Trophoblast cell (in vitro differentiated cells and primary cell): ENCODE results near the gene PCNX3.

Source experiments
- DNase-seq, 2 donors: peaks; one replicate each; pipeline ENCODE4 v3.0.0-alpha.2; 2016
- H2AFZ ChIP-seq: 2 replicates; pipeline ENCODE4 v1.6.1; 2013; ENCODE audit warnings: low read length, moderate library complexity, mild to moderate bottlenecking; ENCODE audit not compliant: insufficient read depth, poor library complexity
- H2AK5ac ChIP-seq: 2 replicates; pipeline ENCODE4 v1.6.1; 2013; ENCODE audit warnings: mild to moderate bottlenecking, low read length
- H2BK120ac ChIP-seq: 2 replicates; pipeline ENCODE4 v1.6.1; 2013; ENCODE audit warnings: low read length, mild to moderate bottlenecking, moderate library complexity; ENCODE audit not compliant: insufficient read depth, poor library complexity
- H2BK12ac ChIP-seq: 2 replicates; pipeline ENCODE4 v1.6.1; 2013; ENCODE audit warnings: mild to moderate bottlenecking, low read length, moderate library complexity
- H2BK5ac ChIP-seq: 2 replicates; pipeline ENCODE4 v1.6.1; 2013; ENCODE audit warnings: low read length, low read depth, moderate library complexity, mild to moderate bottlenecking; ENCODE audit not compliant: poor library complexity
- H3K14ac ChIP-seq: 2 replicates; pipeline ENCODE4 v1.6.1; 2013; ENCODE audit warnings: mild to moderate bottlenecking, low read length
- H3K18ac ChIP-seq: 2 replicates; pipeline ENCODE4 v1.6.1; 2013; ENCODE audit warnings: mild to moderate bottlenecking, low read length
- H3K23ac ChIP-seq: 2 replicates; pipeline ENCODE4 v1.6.1; 2013; ENCODE audit warnings: low read length
- H3K27ac ChIP-seq: 2 replicates; pipeline ENCODE4 v1.5.1; 2013; ENCODE audit warnings: low read depth, mild to moderate bottlenecking, inconsistent platforms, low read length, moderate library complexity
- H3K27me3 ChIP-seq: 2 replicates; pipeline ENCODE4 v1.6.1; 2013; ENCODE audit warnings: inconsistent platforms, mild to moderate bottlenecking, low read length, moderate library complexity; ENCODE audit not compliant: insufficient read depth
- H3K36me3 ChIP-seq, 2 experiments: 1 replicate in 1 of 2; 2 replicates in 1 of 2; pipeline ENCODE4 v1.6.1; 2013; ENCODE audit warnings: low read length in 2 of 2, mild to moderate bottlenecking in 2 of 2, moderate library complexity in 1 of 2; ENCODE audit not compliant: insufficient read depth in 2 of 2, control insufficient read depth in 1 of 2
- H3K4ac ChIP-seq: 2 replicates; pipeline ENCODE4 v1.6.1; 2013; ENCODE audit warnings: low read depth, mild to moderate bottlenecking, low read length, moderate library complexity
- H3K4me1 ChIP-seq, 2 experiments: 1 replicate in 1 of 2; 2 replicates in 1 of 2; pipeline ENCODE4 v1.6.1; 2013; ENCODE audit warnings: low read length in 2 of 2, mild to moderate bottlenecking in 2 of 2, moderate library complexity in 1 of 2; ENCODE audit not compliant: insufficient read depth in 2 of 2, control insufficient read depth in 1 of 2
- H3K4me2 ChIP-seq: 2 replicates; pipeline ENCODE4 v1.6.1; 2013; ENCODE audit warnings: inconsistent platforms, mild to moderate bottlenecking, low read length, moderate library complexity
- H3K4me3 ChIP-seq: 2 replicates; pipeline ENCODE4 v1.5.1; 2013; ENCODE audit warnings: mild to moderate bottlenecking, low read depth, low read length, inconsistent platforms
- H3K79me1 ChIP-seq: one replicate; pipeline ENCODE4 v1.6.1; 2013; ENCODE audit warnings: low read length
- H3K79me2 ChIP-seq: 2 replicates; pipeline ENCODE4 v1.6.1; 2013; ENCODE audit warnings: low read length, mild to moderate bottlenecking; ENCODE audit not compliant: control insufficient read depth, insufficient read depth, poor library complexity
- H3K9ac ChIP-seq: 2 replicates; pipeline ENCODE4 v1.6.1; 2013; ENCODE audit warnings: mild to moderate bottlenecking, low read length
- H3K9me3 ChIP-seq: 2 replicates; pipeline ENCODE4 v1.6.1; 2013; ENCODE audit warnings: low read depth, mild to moderate bottlenecking, control low read depth, inconsistent platforms, low read length; ENCODE audit not compliant: insufficient read depth
- H4K12ac ChIP-seq: 2 replicates; pipeline ENCODE4 v1.6.1; 2013; ENCODE audit warnings: low read depth, mild to moderate bottlenecking, low read length, moderate library complexity
- H4K8ac ChIP-seq: 2 replicates; pipeline ENCODE4 v1.6.1; 2013; ENCODE audit warnings: low read depth, mild to moderate bottlenecking, low read length, moderate library complexity
- H4K91ac ChIP-seq: one replicate; pipeline ENCODE4 v1.6.1; 2013; ENCODE audit warnings: low read depth, mild to moderate bottlenecking, low read length, moderate library complexity
- WGBS: extraction: QIAGEN DNeasy Blood & Tissue Kit; methylation state at CpG from one replicate; pipeline ENCODE4 v1.1.7; 2013; ENCODE audit warnings: missing lambda C conversion rate; ENCODE audit not compliant: insufficient read length, insufficient coverage; ENCODE audit errors: extremely low coverage; 5-methylcytosine and 5-hydroxymethylcytosine counted together

Gene PCNX3

DNA sequence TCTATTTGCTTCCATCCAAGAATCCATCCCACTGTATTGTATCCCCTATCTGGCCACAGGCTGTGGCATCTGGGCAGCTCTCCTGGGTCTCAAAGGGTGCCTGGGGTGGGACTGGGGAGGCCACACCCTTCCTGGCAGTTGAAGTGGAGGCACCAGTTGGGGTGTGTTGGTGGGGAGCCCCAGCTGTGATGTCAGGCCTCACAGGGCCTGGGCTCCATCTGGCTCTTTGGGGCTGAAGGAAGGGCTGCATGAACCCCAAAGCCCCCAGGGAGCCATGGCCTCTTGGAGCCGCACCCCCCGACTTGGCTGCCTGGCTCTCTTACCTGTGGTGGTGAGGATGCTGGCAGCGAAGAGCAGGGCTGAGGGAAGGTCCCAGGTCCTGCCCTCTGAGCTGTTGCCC, 20.4 kb upstream of the PCNX3 start:
- H3K27me3 ChIP-seq, result peaks cover 5% of the 10 kb centered on the region
- WGBS, result no CpG with 5 or more reads among the region's 3 CpGs
- H2BK5ac ChIP-seq, result no peak overlapping the region
- no peak overlapping the region for H2BK12ac ChIP-seq
- no peak overlapping the region for H2AK5ac ChIP-seq
- H3K23ac ChIP-seq, result no peak overlapping the region
- peaks cover 25 to 32% of the 10 kb centered on the region in 2 experiments for H3K36me3 ChIP-seq
- no peak overlapping the region for H2AFZ ChIP-seq
- H3K9ac ChIP-seq, result no peak overlapping the region
- no peak overlapping the region for H3K18ac ChIP-seq
- H4K8ac ChIP-seq, result no peak overlapping the region
- no peak overlapping the region for H3K4me2 ChIP-seq
- no peaks in the 10 kb centered on the region for H3K9me3 ChIP-seq
- no peak overlapping the region for H3K4ac ChIP-seq
- H3K4me3 ChIP-seq, result no peak overlapping the region
- no peak overlapping the region for H4K12ac ChIP-seq
- no peak for DNase-seq
- H3K4me1 ChIP-seq, result peaks cover 0 to 8% of the 10 kb centered on the region in 2 experiments
- no peak overlapping the region for H4K91ac ChIP-seq
- H3K27ac ChIP-seq, result no peak overlapping the region
- H2BK120ac ChIP-seq, result no peak overlapping the region
- H3K79me1 ChIP-seq, result peaks cover 3% of the 10 kb centered on the region
- no peaks in the 10 kb centered on the region for H3K79me2 ChIP-seq
- no peak overlapping the region for H3K14ac ChIP-seq

DNA sequence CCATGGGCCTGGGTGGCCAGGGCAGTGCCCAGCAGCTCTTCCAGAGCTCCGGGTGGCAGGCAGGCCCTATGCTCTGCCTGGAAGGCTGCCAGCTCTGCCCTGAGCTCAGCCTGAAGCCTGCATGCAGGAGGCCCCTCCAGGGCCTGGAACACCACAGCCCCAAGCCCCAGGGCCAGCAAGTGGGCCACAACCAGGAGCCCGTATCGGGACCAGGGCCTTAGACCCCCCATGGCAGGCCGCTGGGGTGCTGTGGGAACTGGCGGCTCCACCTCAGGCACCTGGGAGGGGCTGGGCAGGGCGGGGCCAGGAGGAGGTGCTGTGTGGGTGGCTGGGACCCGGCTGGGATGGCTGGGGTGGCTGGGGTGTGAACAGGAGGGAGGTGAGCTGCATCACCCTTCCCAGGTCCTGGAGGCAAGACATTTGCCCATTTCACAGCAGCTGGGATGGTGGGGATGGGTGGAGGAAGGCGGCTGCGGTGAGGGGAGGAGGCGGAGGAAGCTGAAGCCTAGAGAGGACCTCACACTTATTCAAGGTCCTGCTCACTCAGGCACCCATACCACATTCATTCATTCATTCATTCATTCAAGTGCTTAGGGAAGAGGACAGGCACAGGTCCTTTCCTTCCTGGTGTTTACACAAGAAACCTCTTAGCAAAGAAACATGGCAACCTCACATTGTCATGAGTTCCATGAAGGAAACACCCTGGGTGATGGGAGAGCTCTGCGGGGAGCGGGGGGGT, 19.9 kb upstream of the PCNX3 start, which contains the start of gene KCNK7:
KCNK7 (minus strand) TSS at position 258 of the 739 bp plus-strand sequence; CDS start at position 230, 28 bp downstream.
- H2BK12ac ChIP-seq, result no peak within 1 kb of the TSS
- H4K91ac ChIP-seq, result no peak within 1 kb of the TSS
- H3K23ac ChIP-seq, result no peak within 1 kb of the TSS
- no peak for DNase-seq
- no peak within 1 kb of the TSS for H3K18ac ChIP-seq
- H3K14ac ChIP-seq, result no peak within 1 kb of the TSS
- H3K4me1 ChIP-seq, result peaks cover 0 to 8% of the 10 kb centered on the region in 2 experiments
- H3K79me2 ChIP-seq, result no peaks in the 10 kb centered on the region
- no peak within 1 kb of the TSS for H2AFZ ChIP-seq
- no peak within 1 kb of the TSS for H4K8ac ChIP-seq
- no peak within 1 kb of the TSS for H4K12ac ChIP-seq
- no peak within 1 kb of the TSS for H3K9ac ChIP-seq
- peaks cover 5% of the 10 kb centered on the region for H3K27me3 ChIP-seq
- no CpG with 5 or more reads among the region's 12 CpGs for WGBS
- H3K9me3 ChIP-seq, result no peaks in the 10 kb centered on the region
- no peak within 1 kb of the TSS for H2AK5ac ChIP-seq
- H3K27ac ChIP-seq, result no peak within 1 kb of the TSS
- H3K36me3 ChIP-seq, result peaks cover 22 to 30% of the 10 kb centered on the region in 2 experiments
- H2BK5ac ChIP-seq, result no peak within 1 kb of the TSS
- peaks cover 3% of the 10 kb centered on the region for H3K79me1 ChIP-seq
- H3K4ac ChIP-seq, result no peak within 1 kb of the TSS
- no peak within 1 kb of the TSS for H2BK120ac ChIP-seq
- H3K4me3 ChIP-seq, result no peak within 1 kb of the TSS
- H3K4me2 ChIP-seq, result no peak within 1 kb of the TSS

DNA sequence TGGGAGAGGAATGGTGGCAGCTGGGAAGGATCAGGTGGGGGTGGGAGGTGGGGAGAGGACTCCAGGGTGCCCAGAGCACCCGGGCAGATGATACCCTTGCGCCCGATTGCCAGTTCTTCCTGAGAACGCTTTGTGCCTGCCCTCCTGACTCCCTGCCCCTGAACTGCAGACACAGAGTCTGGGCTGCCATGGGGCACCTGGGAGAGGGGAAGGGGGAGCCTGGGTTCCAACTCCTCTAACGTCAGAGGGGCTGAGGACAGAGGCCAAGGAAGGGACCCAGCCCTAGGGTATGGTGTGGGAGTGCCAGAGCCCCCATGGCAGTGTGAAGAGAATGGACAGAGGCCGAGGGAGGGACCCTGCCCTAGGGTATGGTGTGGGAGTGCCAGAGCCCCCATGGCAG, 19.1 kb upstream of the PCNX3 start:
- Histone ChIP-seq H3K27me3 (peaks cover 5% of the 10 kb centered on the region), H3K79me2 (no peaks in the 10 kb centered on the region), H3K36me3 (peaks cover 24 to 30% of the 10 kb centered on the region in 2 experiments), H2BK120ac (no peak overlapping the region), H2AFZ (no peak overlapping the region), H3K4me2 (no peak overlapping the region), H3K4me1 (peaks cover 0 to 8% of the 10 kb centered on the region in 2 experiments), H4K91ac (no peak overlapping the region), H3K4ac (no peak overlapping the region), H3K18ac (no peak overlapping the region), H2BK5ac (no peak overlapping the region), H3K4me3 (no peak overlapping the region), H4K8ac (no peak overlapping the region), H4K12ac (no peak overlapping the region), H2AK5ac (no peak overlapping the region), H3K27ac (no peak overlapping the region), H3K9ac (no peak overlapping the region), H3K23ac (no peak overlapping the region), H3K14ac (no peak overlapping the region), H2BK12ac (no peak overlapping the region), H3K79me1 (peaks cover 3% of the 10 kb centered on the region), H3K9me3 (no peaks in the 10 kb centered on the region)
- DNase-seq, result no peak
- no CpG with 5 or more reads among the region's 6 CpGs for WGBS

- H3K27ac ChIP-seq, result no peak overlapping the region
- H3K18ac ChIP-seq, result no peak overlapping the region
- H3K9me3 ChIP-seq, result peaks cover 1% of the 10 kb centered on the region
- H2BK120ac ChIP-seq, result no peak overlapping the region
- H3K79me1 ChIP-seq, result no peaks in the 10 kb centered on the region
- no peak overlapping the region for H2AFZ ChIP-seq
- no peak overlapping the region for H3K4me2 ChIP-seq
- no peak overlapping the region for H3K14ac ChIP-seq
- no peaks in the 10 kb centered on the region for H3K4me1 ChIP-seq
- no CpG with 5 or more reads among the region's 16 CpGs for WGBS
- H3K4me3 ChIP-seq, result no peak overlapping the region
- peaks cover 28 to 29% of the 10 kb centered on the region in 2 experiments for H3K36me3 ChIP-seq
- no peak overlapping the region for H2AK5ac ChIP-seq
- no peak overlapping the region for H4K12ac ChIP-seq
- no peak overlapping the region for H2BK12ac ChIP-seq
- H3K9ac ChIP-seq, result no peak overlapping the region
- H4K8ac ChIP-seq, result no peak overlapping the region
- H3K27me3 ChIP-seq, result no peaks in the 10 kb centered on the region
- no peak overlapping the region for H3K23ac ChIP-seq
- H4K91ac ChIP-seq, result no peak overlapping the region
- no peaks in the 10 kb centered on the region for H3K79me2 ChIP-seq
- H3K4ac ChIP-seq, result no peak overlapping the region
- DNase-seq, result no peak
- no peak overlapping the region for H2BK5ac ChIP-seq
These were observed 17.3 kb upstream of the PCNX3 start for GRCh38 chr11:65598258-65598699.
